Activated CD4-positive, alpha-beta memory T cell treated with anti-CD3 and anti-CD28 coated beads for 36 hours (primary cell): ENCODE data around the gene FLYWCH1. TPM values are rescaled to one million over a fixed set of nuclear protein-coding genes. Genes with fewer than 3 reads are reported as not detected.

Experiments
- CTCF ChIA-PET: fragments of 350-600 bp; sonication (Branson Sonifier 250); formaldehyde crosslinking; loops from one replicate; lab custom pipeline; 2021; ENCODE audit warnings: antibody characterized with exemption, inconsistent platforms; lab: Charles Lee
- POLR2A ChIA-PET: fragments of 350-600 bp; sonication (Branson Sonifier 250); formaldehyde crosslinking; loops from one replicate; lab custom pipeline; 2021; ENCODE audit warnings: antibody characterized with exemption; lab: Charles Lee
- DNase-seq: peaks from one replicate; pipeline ENCODE4 v3.0.0-alpha.2; 2020
- H3K27ac Mint-ChIP-seq: one replicate; pipeline ENCODE4 v1.8.0; 2021; ENCODE audit warnings: mixed read lengths
- H3K27me3 Mint-ChIP-seq: one replicate; pipeline ENCODE4 v1.8.0; 2021; ENCODE audit warnings: mixed read lengths
- H3K36me3 Mint-ChIP-seq: one replicate; pipeline ENCODE4 v1.8.0; 2021; ENCODE audit warnings: mixed read lengths
- H3K4me1 Mint-ChIP-seq: one replicate; pipeline ENCODE4 v1.8.0; 2021; ENCODE audit warnings: low read depth, mixed read lengths
- H3K4me3 Mint-ChIP-seq: one replicate; pipeline ENCODE4 v1.8.0; 2021; ENCODE audit warnings: mild to moderate bottlenecking, mixed read lengths
- H3K9me3 Mint-ChIP-seq: one replicate; pipeline ENCODE4 v1.8.0; 2021; ENCODE audit warnings: mixed read lengths
- intact Hi-C: fragments of 100-400 bp; cut with micrococcal nuclease; formaldehyde crosslinking; loops from one replicate; pipeline ENCODE4 v1.15.1; 2023
- total RNA-seq, 2 experiments: library from RNA; stranded (reverse); gene quantifications; one replicate each; pipeline ENCODE4 v1.2.3, GENCODE V29; 2021

Gene FLYWCH1
- total RNA-seq, 2 experiments from 2014 or later = 49.2 to 52.2 TPM

DNA sequence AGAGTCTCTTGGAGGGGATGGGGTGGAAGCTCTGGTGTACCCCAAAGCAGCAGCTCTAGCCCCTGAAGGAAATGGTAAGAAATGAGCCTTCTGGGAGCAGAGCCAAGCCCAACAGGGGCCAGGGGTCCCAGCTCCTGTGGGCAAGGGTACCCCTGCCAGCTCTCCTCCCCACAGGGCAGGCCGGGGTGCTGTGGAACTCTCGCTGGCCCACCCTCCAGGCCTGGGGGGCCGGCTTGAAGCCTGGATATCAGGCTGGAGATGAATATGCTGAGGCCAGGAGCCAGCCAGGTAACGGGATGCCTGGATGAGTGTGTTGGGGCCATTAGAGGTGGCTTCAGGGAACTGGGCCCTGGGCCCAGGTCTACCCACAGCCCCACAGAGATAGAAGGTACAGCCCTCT lies 88.8 kb downstream of the FLYWCH1 start:
- intact Hi-C loops = no loop called here
- no peak for DNase-seq
- no peak overlapping the region for H3K27ac Mint-ChIP-seq
- ChIA-PET POLR2A (no interaction called here), CTCF (interaction anchor here (14.6 kb wide), 1 partner anchor 26 kb away, joined by 412 read pairs; the partner anchor contains the start of genes CLDN6, HCFC1R1, THOC6 and TNFRSF12A)
- peak overlapping the region; percentile 7 for H3K4me3 Mint-ChIP-seq
- no peaks in the 10 kb centered on the region for H3K9me3 Mint-ChIP-seq
- H3K27me3 Mint-ChIP-seq = peaks cover 4% of the 10 kb centered on the region
- peaks cover 4% of the 10 kb centered on the region for H3K4me1 Mint-ChIP-seq
- no peaks in the 10 kb centered on the region for H3K36me3 Mint-ChIP-seq

Other genes with a start within 250 kb of the FLYWCH1 start
- 10 to 100 TPM; 61.8 to 62.7 TPM for gene KCTD5, start 229.4 kb upstream of the FLYWCH1 start, total RNA-seq
- gene PRSS27, start 191.7 kb upstream of the FLYWCH1 start, total RNA-seq = 1 to 10 TPM; 1.6 to 2.4 TPM
- 100 to 1,000 TPM; 483 to 526 TPM for gene SRRM2, start 159.3 kb upstream of the FLYWCH1 start, total RNA-seq
- gene ELOB, start 134.7 kb upstream of the FLYWCH1 start, total RNA-seq = 100 to 1,000 TPM; 165 to 175 TPM
- not detected for gene PRSS33, start 124.4 kb upstream of the FLYWCH1 start, total RNA-seq
- not detected for gene PRSS41, start 113.5 kb upstream of the FLYWCH1 start, total RNA-seq
- gene PRSS21, start 94.7 kb upstream of the FLYWCH1 start, total RNA-seq = 1 to 10 TPM; 4.7 to 6.2 TPM
- 1 to 10 TPM; 2.6 to 3.0 TPM for gene ZG16B, start 81.6 kb upstream of the FLYWCH1 start, total RNA-seq
- gene PRSS22, start 53.8 kb upstream of the FLYWCH1 start, total RNA-seq = under 1 TPM; 0.24 to 0.38 TPM
- gene FLYWCH2, start 28.7 kb upstream of the FLYWCH1 start, total RNA-seq = 10 to 100 TPM; 19.1 to 19.4 TPM
- gene KREMEN2, start 52.3 kb downstream of the FLYWCH1 start, total RNA-seq = not detected
- 10 to 100 TPM; 37.0 to 37.9 TPM for gene PAQR4, start 57.4 kb downstream of the FLYWCH1 start, total RNA-seq
- gene PKMYT1, start 68.5 kb downstream of the FLYWCH1 start, total RNA-seq = 100 to 1,000 TPM; 123 to 134 TPM
- gene CLDN9, start 101.0 kb downstream of the FLYWCH1 start, total RNA-seq = not detected
- gene CLDN6, start 106.3 kb downstream of the FLYWCH1 start, total RNA-seq = not detected
- gene TNFRSF12A, start 108.4 kb downstream of the FLYWCH1 start, total RNA-seq = 1 to 10 TPM; 6.5 to 8.6 TPM
- 10 to 100 TPM; 31.8 to 32.8 TPM for gene HCFC1R1, start 112.0 kb downstream of the FLYWCH1 start, total RNA-seq
- 10 to 100 TPM; 41.2 to 42.7 TPM for gene THOC6, start 112.1 kb downstream of the FLYWCH1 start, total RNA-seq
- under 1 TPM; 0.40 to 0.46 TPM for gene BICDL2, start 125.0 kb downstream of the FLYWCH1 start, total RNA-seq
- 1 to 10 TPM; 2.2 TPM for gene MMP25, start 134.6 kb downstream of the FLYWCH1 start, total RNA-seq
- gene IL32, start 153.7 kb downstream of the FLYWCH1 start, total RNA-seq = 1,000 to 10,000 TPM; 2,504 to 2,532 TPM
- gene ZSCAN10, start 187.4 kb downstream of the FLYWCH1 start, total RNA-seq = under 1 TPM in 1 of 2 experiments, not detected in 1; 0.19 TPM
- gene ZNF205, start 200.7 kb downstream of the FLYWCH1 start, total RNA-seq = under 1 TPM in 1 of 2 experiments, not detected in 1; 0.21 TPM
- gene ZNF213, start 223.1 kb downstream of the FLYWCH1 start, total RNA-seq = 1 to 10 TPM; 9.0 TPM